ENCODE data around the gene SLC30A9.

DNA sequence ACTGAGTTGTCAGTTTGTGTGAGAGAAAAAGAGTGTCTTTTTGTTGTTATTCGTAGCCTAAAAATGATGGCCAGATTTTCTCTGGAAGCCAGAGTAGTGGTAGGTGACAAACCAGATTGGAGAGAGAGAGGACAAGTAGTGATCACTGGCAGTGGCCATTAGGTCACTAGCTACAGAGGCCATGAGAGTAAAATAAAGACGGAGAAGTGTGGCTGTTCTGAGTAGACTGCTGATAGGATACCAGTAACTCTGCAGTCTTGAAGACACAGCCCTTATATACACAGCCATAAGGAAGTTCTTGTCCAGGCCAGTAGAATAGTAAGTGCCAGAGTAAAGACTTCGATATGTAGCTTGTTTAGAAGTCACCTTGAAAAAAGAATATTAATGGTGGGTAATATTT lies 7.7 kb downstream of the SLC30A9 start:
- TF ChIP-seq, protein P1, sequence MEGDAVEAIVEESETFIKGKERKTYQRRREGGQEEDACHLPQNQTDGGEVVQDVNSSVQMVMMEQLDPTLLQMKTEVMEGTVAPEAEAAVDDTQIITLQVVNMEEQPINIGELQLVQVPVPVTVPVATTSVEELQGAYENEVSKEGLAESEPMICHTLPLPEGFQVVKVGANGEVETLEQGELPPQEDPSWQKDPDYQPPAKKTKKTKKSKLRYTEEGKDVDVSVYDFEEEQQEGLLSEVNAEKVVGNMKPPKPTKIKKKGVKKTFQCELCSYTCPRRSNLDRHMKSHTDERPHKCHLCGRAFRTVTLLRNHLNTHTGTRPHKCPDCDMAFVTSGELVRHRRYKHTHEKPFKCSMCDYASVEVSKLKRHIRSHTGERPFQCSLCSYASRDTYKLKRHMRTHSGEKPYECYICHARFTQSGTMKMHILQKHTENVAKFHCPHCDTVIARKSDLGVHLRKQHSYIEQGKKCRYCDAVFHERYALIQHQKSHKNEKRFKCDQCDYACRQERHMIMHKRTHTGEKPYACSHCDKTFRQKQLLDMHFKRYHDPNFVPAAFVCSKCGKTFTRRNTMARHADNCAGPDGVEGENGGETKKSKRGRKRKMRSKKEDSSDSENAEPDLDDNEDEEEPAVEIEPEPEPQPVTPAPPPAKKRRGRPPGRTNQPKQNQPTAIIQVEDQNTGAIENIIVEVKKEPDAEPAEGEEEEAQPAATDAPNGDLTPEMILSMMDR (conservative IDR thresholded peaks at IDR 0.05) = no peak
- TF ChIP-seq ZFX (IDR thresholded peaks at IDR 0.05) = no peak

All from C4-2B (cell line).